Measurements from ENCODE around the gene STX11. TPM values are rescaled to one million over a fixed set of nuclear protein-coding genes. Genes with fewer than 3 reads are reported as not detected.

STX11 gene
- total RNA-seq, 5 donors from 2014 or later (not counting 1 experiment from before 2014, with no cell fraction given): 4.3 to 12.6 (median 10.7) TPM

DNA sequence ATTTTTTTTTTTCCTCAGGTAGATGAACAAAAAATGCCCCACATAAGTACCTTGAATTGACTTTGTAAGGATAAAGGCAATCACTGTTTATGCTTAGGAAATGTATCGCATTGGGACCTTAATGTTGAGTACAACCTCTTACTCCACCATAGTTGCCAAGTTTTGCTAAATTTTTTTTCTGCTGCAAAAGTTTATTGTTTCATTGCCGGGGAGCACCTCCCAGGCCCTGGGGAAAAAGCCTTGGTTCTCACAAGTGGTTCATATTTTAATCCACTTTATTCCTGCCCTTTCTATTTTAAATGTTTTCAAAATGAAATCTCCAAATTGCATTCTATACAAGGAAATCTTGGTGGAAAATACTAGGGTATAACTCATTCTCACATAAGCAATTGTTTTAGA, 82.5 kb downstream of the STX11 start:
- ChIA-PET POLR2A (no interaction called here), CTCF (interaction anchor here (0.6 to 1.4 kb wide), 2 partner anchors 14 to 86 kb away, joined by 3 read pairs; no protein-coding TSS in a partner anchor)
- H3K36me3 ChIP-seq (ENCODE audit: control insufficient read depth in 2 of 2, extremely low read depth in 1 of 2, insufficient read depth in 1 of 2, low read length in 1 of 2): no peaks in the 10 kb centered on the region
- H3K27ac Mint-ChIP-seq: no peak overlapping the region
- no peak overlapping the region for H3K27ac ChIP-seq (ENCODE audit: low read length)
- H3K27me3 Mint-ChIP-seq: no peaks in the 10 kb centered on the region
- no peaks in the 10 kb centered on the region for H3K27me3 ChIP-seq (replicated peaks in 1 of 2; ENCODE audit: control insufficient read depth in 2 of 2, extremely low read depth in 1 of 2, insufficient read depth in 2 of 2, low read length in 1 of 2)
- no peak overlapping the region for H3K4me3 Mint-ChIP-seq
- no peaks in the 10 kb centered on the region for H3K9me3 ChIP-seq
- no peaks in the 10 kb centered on the region for H3K4me1 Mint-ChIP-seq
- H3K4me3 ChIP-seq (ENCODE audit: control insufficient read depth in 1 of 2, extremely low read depth in 1 of 2, low read length in 1 of 2): no peak overlapping the region
- no peaks in the 10 kb centered on the region for H3K9me3 Mint-ChIP-seq
- DNase-seq (no peak), ATAC-seq (replicated peaks in 1 of 4) (no peak)
- WGBS (ENCODE audit: insufficient coverage): 100% methylated on average over 2 of the region's 2 CpGs
- H3K36me3 Mint-ChIP-seq: no peaks in the 10 kb centered on the region
- no peaks in the 10 kb centered on the region for H3K4me1 ChIP-seq (ENCODE audit: control insufficient read depth in 1 of 2, extremely low read depth in 1 of 2, insufficient read depth in 2 of 2, low read length in 2 of 2)

DNA sequence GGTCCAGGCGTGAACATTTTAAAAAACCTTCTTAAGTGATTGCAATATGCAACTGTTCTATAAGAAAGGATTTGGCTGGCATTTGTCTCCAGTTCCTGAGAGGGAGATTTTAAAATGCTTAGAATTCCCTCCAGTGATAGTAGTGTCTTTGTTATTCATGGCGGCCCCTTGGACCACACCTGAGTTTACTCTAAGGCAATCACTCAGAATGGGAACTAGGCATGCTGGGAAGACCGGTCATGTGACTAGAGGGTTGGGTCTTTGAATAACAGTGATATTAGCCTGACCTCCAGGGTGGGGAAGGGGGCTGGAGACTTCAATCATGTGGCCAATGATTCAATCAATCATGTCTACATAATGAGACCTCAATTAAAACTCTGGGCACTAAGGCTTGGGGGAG, 84.1 kb downstream of the STX11 start:
- peaks cover 0 to 4% (median 0%) of the 10 kb centered on the region in 3 donors for H3K9me3 Mint-ChIP-seq
- no peak for DNase-seq
- Histone ChIP-seq H3K27me3 (replicated peaks in 1 of 2; ENCODE audit: control insufficient read depth in 2 of 2, extremely low read depth in 1 of 2, insufficient read depth in 2 of 2, low read length in 1 of 2) (no peaks in the 10 kb centered on the region), H3K4me1 (ENCODE audit: control insufficient read depth in 1 of 2, extremely low read depth in 1 of 2, insufficient read depth in 2 of 2, low read length in 2 of 2) (no peaks in the 10 kb centered on the region), H3K4me3 (ENCODE audit: control insufficient read depth in 1 of 2, extremely low read depth in 1 of 2, low read length in 1 of 2) (no peak overlapping the region), H3K9me3 (no peaks in the 10 kb centered on the region), H3K27ac (ENCODE audit: low read length) (no peak overlapping the region), H3K36me3 (ENCODE audit: control insufficient read depth in 2 of 2, extremely low read depth in 1 of 2, insufficient read depth in 1 of 2, low read length in 1 of 2) (no peaks in the 10 kb centered on the region)
- POLR2A ChIA-PET: no interaction called here
- no peaks in the 10 kb centered on the region for H3K27me3 Mint-ChIP-seq
- no peak overlapping the region for H3K27ac Mint-ChIP-seq
- H3K4me1 Mint-ChIP-seq: no peaks in the 10 kb centered on the region
- CTCF ChIA-PET: no interaction called here
- ATAC-seq (replicated peaks in 1 of 4): no peak
- no peaks in the 10 kb centered on the region for H3K36me3 Mint-ChIP-seq
- 100% methylated on average over 1 of the region's 3 CpGs for WGBS (ENCODE audit: insufficient coverage)
- no peak overlapping the region for H3K4me3 Mint-ChIP-seq

DNA sequence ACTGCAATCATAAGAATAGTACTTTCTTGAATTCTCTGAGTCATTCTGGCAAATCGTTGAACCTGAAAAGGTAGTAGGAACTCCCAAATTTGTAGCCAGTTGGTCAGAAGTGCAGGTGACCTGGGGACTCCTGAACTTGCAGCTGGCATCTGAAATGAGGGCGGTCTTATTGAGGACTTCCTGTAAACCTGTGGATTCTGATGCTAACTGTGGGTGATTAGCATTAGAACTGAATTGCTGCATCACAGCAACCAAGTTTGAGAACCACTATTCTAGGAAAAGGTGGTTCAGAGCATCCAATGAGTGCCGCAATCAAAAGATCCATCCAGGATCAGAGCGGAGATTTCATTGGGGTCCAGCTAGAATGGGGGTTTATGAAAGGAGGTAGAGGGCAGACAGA, 84.6 kb downstream of the STX11 start:
- peaks cover 0 to 4% (median 0%) of the 10 kb centered on the region in 3 donors for H3K9me3 Mint-ChIP-seq

More for the DNA sequence above, 84.6 kb downstream of the STX11 start:
- H3K36me3 Mint-ChIP-seq: no peaks in the 10 kb centered on the region
- Histone ChIP-seq H3K4me1 (ENCODE audit: control insufficient read depth in 1 of 2, extremely low read depth in 1 of 2, insufficient read depth in 2 of 2, low read length in 2 of 2) (no peaks in the 10 kb centered on the region), H3K27me3 (replicated peaks in 1 of 2; ENCODE audit: control insufficient read depth in 2 of 2, extremely low read depth in 1 of 2, insufficient read depth in 2 of 2, low read length in 1 of 2) (no peaks in the 10 kb centered on the region), H3K36me3 (ENCODE audit: control insufficient read depth in 2 of 2, extremely low read depth in 1 of 2, insufficient read depth in 1 of 2, low read length in 1 of 2) (no peaks in the 10 kb centered on the region), H3K4me3 (ENCODE audit: control insufficient read depth in 1 of 2, extremely low read depth in 1 of 2, low read length in 1 of 2) (no peak overlapping the region), H3K27ac (ENCODE audit: low read length) (no peak overlapping the region), H3K9me3 (no peaks in the 10 kb centered on the region)
- CTCF ChIA-PET: no interaction called here
- POLR2A ChIA-PET: no interaction called here
- H3K4me3 Mint-ChIP-seq: no peak overlapping the region
- no peaks in the 10 kb centered on the region for H3K4me1 Mint-ChIP-seq
- DNase-seq (no peak), ATAC-seq (replicated peaks in 1 of 4) (no peak)
- 88% methylated on average over 4 of the region's 4 CpGs for WGBS (ENCODE audit: insufficient coverage)
- H3K27me3 Mint-ChIP-seq: no peaks in the 10 kb centered on the region
- H3K27ac Mint-ChIP-seq: no peak overlapping the region

Other genes starting within 250 kb of the STX11 start
- 1 to 10 TPM; 3.4 to 5.7 (median 4.8) TPM for gene PLAGL1, start 142.3 kb upstream of the STX11 start, total RNA-seq
- 100 to 1,000 TPM; 111 to 125 (median 115) TPM for gene SF3B5, start 54.9 kb upstream of the STX11 start, total RNA-seq
- gene UTRN, start 134.8 kb downstream of the STX11 start, total RNA-seq: 100 to 1,000 TPM; 130 to 247 (median 164) TPM

Data from T-cell (primary cell).